Breast epithelium (tissue), 4 donors: ENCODE data around the gene REM1. TPM values are rescaled to one million over a fixed set of nuclear protein-coding genes. Genes with fewer than 3 reads are reported as not detected.
A peak's percentile ranks its signal among the peaks of the same experiment; 100 is the strongest.
"Not testable (repeated sequence)": the region's sequence is repeated elsewhere in the genome, so short reads cannot be mapped to it uniquely, and the experiment has no call there.

Experiments used
- DNase-seq, 2 donors: peaks; one replicate each; pipeline ENCODE4 v3.0.0-alpha.2; 2019; ENCODE audit warnings: low spot score in 2 of 2
- H3K27ac ChIP-seq, 2 donors: fragments of 200-600 bp; sonication (generic) in 1 of 2; one replicate each; pipeline ENCODE4 v1.5.1; 2016 to 2019; ENCODE audit warnings: mild to moderate bottlenecking in 1 of 2
- H3K27me3 ChIP-seq, 2 donors: fragments of 200-600 bp; sonication (generic) in 1 of 2; one replicate each; pipeline versions ENCODE4 v1.5.1 to v1.6.0; 2017 to 2019; ENCODE audit warnings: control low read depth in 1 of 2, mild to moderate bottlenecking in 1 of 2
- H3K36me3 ChIP-seq: fragments of 200-600 bp; one replicate; pipeline ENCODE4 v1.5.1; 2019
- H3K4me1 ChIP-seq, 2 donors: fragments of 200-600 bp; sonication (generic); one replicate each; pipeline ENCODE4 v1.5.1; 2016 to 2019; ENCODE audit warnings: control low read depth in 1 of 2
- H3K4me3 ChIP-seq, 3 donors: fragments of 200-600 bp; sonication (generic); 1 replicate in 2 of 3; 2 replicates in 1 of 3; pipeline ENCODE4 v1.5.1; 2016 to 2019; ENCODE audit warnings: mild to moderate bottlenecking in 3 of 3, moderate library complexity in 2 of 3
- H3K9me3 ChIP-seq, 2 donors: fragments of 200-600 bp; sonication (generic) in 1 of 2; one replicate each; pipeline ENCODE4 v1.5.1; 2016 to 2019; ENCODE audit warnings: control low read depth in 1 of 2
- CTCF ChIP-seq, 3 donors: fragments of 450-650 bp; IDR thresholded peaks; one replicate each; pipeline ENCODE4 v1.5.1; 2016 to 2017; ENCODE audit warnings: antibody characterized with exemption in 3 of 3, mild to moderate bottlenecking in 3 of 3, moderate library complexity in 3 of 3
- POLR2A ChIP-seq: fragments of 450-650 bp; IDR thresholded peaks from one replicate; pipeline ENCODE4 v1.6.1; 2016; ENCODE audit warnings: antibody characterized with exemption, mild to moderate bottlenecking, moderate library complexity
- POLR2AphosphoS5 ChIP-seq, 3 donors: sonication (generic); formaldehyde crosslinking; IDR thresholded peaks; one replicate each; pipeline ENCODE4 v1.6.1; 2017; ENCODE audit warnings: antibody characterized with exemption in 3 of 3
- intact Hi-C: fragments of 100-400 bp; cut with DNase I; formaldehyde crosslinking; loops from one replicate; pipeline ENCODE4 v1.15.1; 2023; ENCODE audit warnings: low total_unique reads
- total RNA-seq, 3 donors: library from RNA; depleted of rRNA; stranded (reverse); fragments of >200 nt; gene quantifications; one replicate each; pipeline ENCODE4 v1.1.0, GENCODE V29; 2016

Gene REM1
- total RNA-seq, result 1 to 10 TPM; 3.2 to 3.9 (median 3.4) TPM

DNA sequence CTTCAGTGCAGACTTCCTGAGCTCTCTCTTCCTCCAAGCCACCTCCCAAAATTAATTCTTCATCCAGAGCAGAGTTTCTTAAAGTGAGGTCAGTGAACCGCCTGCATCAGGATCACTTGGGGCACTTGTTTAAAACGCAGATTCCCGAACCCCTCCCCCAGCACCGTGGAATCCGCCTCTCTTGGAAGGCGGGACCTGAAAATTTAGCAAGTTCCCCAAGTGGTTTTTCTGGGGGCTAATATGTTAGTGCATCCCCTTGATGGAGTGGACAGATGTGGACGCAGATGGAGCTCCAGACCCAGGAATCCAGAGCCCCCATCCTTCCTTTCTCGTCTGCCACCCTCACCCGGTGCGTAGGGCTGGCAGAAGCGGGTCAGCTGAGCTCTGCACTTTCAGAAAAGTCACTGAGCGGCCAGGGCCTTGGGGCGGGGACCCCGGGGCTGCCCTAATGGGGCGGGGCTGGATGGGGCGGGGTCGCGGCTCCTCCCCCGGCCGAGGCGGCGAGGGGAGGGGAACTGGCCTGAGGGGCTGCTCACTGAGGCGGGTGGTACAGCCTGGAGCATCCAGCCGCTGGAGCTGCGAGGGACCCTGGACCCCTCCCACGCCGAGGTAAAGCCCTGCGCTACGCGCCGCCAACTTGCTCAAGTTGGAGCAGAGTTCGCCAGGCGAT lies at the start of gene REM1, which contains the start of gene DEFB124:
TSS of gene REM1 (plus strand) at position 531 of the 670 bp plus-strand sequence. CDS start 1,158 bp downstream, outside the sequence.
TSS of gene DEFB124 (minus strand) at position 370 of the 670 bp plus-strand sequence. CDS start 2,114 bp downstream, outside the sequence.
- peak within 1 kb of the TSS; percentile 48 to 77 for H3K27ac ChIP-seq
- H3K4me1 ChIP-seq, result no peaks in the 10 kb centered on the region
- no peak for TF ChIP-seq CTCF (IDR thresholded peaks at IDR 0.05)
- no peak for TF ChIP-seq POLR2A
- TF ChIP-seq POLR2AphosphoS5 (IDR thresholded peaks at IDR 0.05), result no peak
- H3K4me3 ChIP-seq, result peak within 1 kb of the TSS; percentile 51 to 72 (median 52)
- intact Hi-C loops, result no loop called here
- no peaks in the 10 kb centered on the region for H3K36me3 ChIP-seq
- no peak for DNase-seq
- no peaks in the 10 kb centered on the region for H3K9me3 ChIP-seq
- H3K27me3 ChIP-seq, result peaks cover 0 to 16% of the 10 kb centered on the region in 2 donors

GRCh38 chr20:31425797-31426196 lies 49.3 kb upstream of the REM1 start:
- H3K4me1 ChIP-seq, result no peaks in the 10 kb centered on the region
- no peaks in the 10 kb centered on the region for H3K36me3 ChIP-seq
- no peaks in the 10 kb centered on the region for H3K27me3 ChIP-seq
- intact Hi-C loops, result no loop called here
- TF ChIP-seq CTCF (IDR thresholded peaks at IDR 0.05) (no peak), POLR2A (no peak), POLR2AphosphoS5 (IDR thresholded peaks at IDR 0.05) (no peak)
- no peak for DNase-seq
- H3K27ac ChIP-seq, result no peak overlapping the region
- H3K4me3 ChIP-seq, result no peak overlapping the region
- peaks cover 0 to 8% of the 10 kb centered on the region in 2 donors for H3K9me3 ChIP-seq

DNA sequence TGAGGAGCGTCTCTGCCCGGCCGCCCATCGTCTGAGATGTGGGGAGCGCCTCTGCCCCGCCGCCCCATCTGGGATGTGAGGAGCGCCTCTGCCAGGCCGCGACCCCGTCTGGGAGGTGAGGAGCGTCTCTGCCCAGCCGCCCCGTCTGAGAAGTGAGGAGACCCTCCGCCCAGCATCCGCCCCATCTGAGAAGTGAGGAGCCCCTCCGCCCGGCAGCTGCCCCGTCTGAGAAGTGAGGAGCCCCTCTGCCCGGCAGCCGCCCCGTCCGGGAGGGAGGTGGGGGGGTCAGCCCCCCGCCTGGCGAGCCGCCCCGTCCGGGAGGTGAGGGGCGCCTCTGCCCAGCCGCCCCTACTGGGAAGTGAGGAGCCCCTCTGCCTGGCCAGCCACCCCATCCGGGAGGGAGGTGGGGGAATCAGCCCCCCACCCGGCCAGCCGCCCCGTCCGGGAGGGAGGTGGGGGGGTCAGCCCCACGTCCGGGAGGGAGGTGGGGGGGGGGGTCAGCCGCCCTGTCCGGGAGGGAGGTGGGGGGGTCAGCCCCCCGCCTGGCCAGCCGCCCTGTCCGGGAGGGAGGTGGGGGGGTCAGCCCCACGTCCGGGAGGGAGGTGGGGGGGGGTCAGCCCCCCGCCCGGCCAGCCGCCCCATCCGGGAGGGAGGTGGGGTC lies 48.1 kb upstream of the REM1 start:
- DNase-seq, H3K27me3 ChIP-seq, intact Hi-C loops, H3K27ac ChIP-seq, H3K4me1 ChIP-seq, H3K4me3 ChIP-seq, H3K9me3 ChIP-seq, H3K36me3 ChIP-seq: not testable (repeated sequence)

DNA sequence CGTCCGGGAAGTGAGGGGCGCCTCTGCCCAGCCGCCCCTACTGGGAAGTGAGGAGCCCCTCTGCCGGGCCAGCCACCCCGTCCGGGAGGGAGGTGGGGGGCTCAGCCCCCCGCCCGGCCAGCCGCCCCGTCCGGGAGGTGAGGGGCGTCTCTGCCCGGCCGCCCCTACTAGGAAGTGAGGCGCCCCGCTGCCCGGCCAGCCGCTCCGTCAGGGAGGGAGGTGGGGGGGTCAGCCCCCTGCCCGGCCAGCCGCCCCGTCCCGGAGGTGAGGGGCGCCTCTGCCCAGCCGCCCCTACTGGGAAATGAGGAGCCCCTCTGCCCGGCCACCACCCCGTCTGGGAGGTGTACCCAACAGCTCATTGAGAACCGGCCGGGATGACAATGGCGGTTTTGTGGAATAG lies 47.5 kb upstream of the REM1 start:
- H3K9me3 ChIP-seq, H3K27me3 ChIP-seq, H3K27ac ChIP-seq, H3K36me3 ChIP-seq, H3K4me3 ChIP-seq, H3K4me1 ChIP-seq, DNase-seq, intact Hi-C loops: not testable (repeated sequence)

GRCh38 chr20:31430568-31431115 lies 44.4 kb upstream of the REM1 start:
- Histone ChIP-seq H3K4me1 (no peaks in the 10 kb centered on the region), H3K27me3 (no peaks in the 10 kb centered on the region), H3K9me3 (peaks cover 0 to 8% of the 10 kb centered on the region in 2 donors), H3K4me3 (no peak overlapping the region), H3K36me3 (no peaks in the 10 kb centered on the region), H3K27ac (no peak overlapping the region)
- TF ChIP-seq POLR2AphosphoS5 (IDR thresholded peaks at IDR 0.05), result no peak
- intact Hi-C loops, result no loop called here
- DNase-seq, result no peak

DNA sequence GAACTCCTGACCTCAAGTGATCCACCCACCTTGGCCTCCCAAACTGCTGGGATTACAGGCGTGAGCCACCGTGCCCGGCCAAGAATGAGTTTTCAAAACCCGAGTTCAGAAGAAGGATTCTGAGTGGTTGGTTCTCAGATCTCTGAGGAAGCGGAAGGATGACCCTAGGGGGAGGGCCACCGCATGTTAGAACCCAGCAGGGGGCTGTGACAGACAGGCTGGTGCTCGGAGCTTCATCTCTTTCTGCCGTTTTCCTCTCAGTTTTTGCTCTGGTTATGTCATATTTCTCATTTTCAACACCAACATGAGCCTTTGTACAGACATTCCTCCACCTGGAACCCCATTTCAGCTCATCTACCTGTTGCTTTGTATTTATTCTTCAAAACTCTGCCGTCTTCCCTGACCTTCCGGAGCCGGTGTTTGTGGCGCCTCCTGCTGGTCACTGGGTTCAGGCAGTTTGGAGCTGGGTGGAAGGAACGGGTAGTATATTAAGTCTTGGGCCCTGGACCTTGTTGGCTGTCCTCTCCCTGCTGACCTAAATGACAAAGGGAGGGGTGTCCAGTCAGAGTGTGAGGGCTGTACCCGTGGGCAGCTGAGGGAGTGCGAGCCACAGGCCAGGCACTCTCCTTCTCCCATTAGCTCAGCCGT lies 35.0 kb upstream of the REM1 start, which contains the start of gene DEFB123:
TSS of gene DEFB123 (plus strand) at position 621 of the 648 bp plus-strand sequence. CDS start 67 bp downstream, outside the sequence.
- peaks cover 0 to 4% of the 10 kb centered on the region in 2 donors for H3K27me3 ChIP-seq
- no peak for TF ChIP-seq POLR2AphosphoS5 (IDR thresholded peaks at IDR 0.05)
- no peak for TF ChIP-seq CTCF (IDR thresholded peaks at IDR 0.05)
- no peak for TF ChIP-seq POLR2A
- no peak within 1 kb of the TSS for H3K4me3 ChIP-seq
- H3K36me3 ChIP-seq, result no peaks in the 10 kb centered on the region
- H3K9me3 ChIP-seq, result no peaks in the 10 kb centered on the region
- H3K4me1 ChIP-seq, result no peaks in the 10 kb centered on the region
- intact Hi-C loops, result no loop called here
- no peak for DNase-seq
- no peak within 1 kb of the TSS for H3K27ac ChIP-seq
